A549 (cell line): ENCODE data around the gene ZDHHC1. TPM values are rescaled to one million over a fixed set of nuclear protein-coding genes. Genes with fewer than 3 reads are reported as not detected.

Experiments
- ATAC-seq, 2 experiments: fragments of 200-7000 bp in 1 of 2; fragments of >200 bp in 1 of 2; cut with Nextera tagmentation in 1 of 2; cut with Tn5 transposase in 1 of 2; 3 replicates each; pipeline versions ENCODE4 v1.8.0 to v1.9.1; 2018 to 2020; ENCODE audit warnings: mild to moderate bottlenecking in 1 of 2, moderate library complexity in 1 of 2
- CTCF ChIA-PET: fragments of 300-600 bp; sonication (Branson Sonifier 250); formaldehyde crosslinking; extraction: SDS; loops from one replicate; lab custom pipeline; 2021; ENCODE audit warnings: antibody characterized with exemption, inconsistent platforms; lab: Yijun Ruan, JAX
- POLR2A ChIA-PET: fragments of 350-600 bp; formaldehyde crosslinking; extraction: SDS; loops from one replicate; lab custom pipeline; 2021; ENCODE audit warnings: antibody characterized with exemption, inconsistent platforms; lab: Yijun Ruan, JAX
- DNase-seq, 2 experiments: peaks; one replicate each; pipeline versions ENCODE4 v3.0.0 to v3.0.0-alpha.2; 2011 to 2016; ENCODE audit warnings: low read depth in 1 of 2, low spot score in 1 of 2
- FAIRE-seq: peaks from 2 replicates; lab custom pipeline; 2011; peaks lifted over from hg19 to GRCh38; lab: Jason Lieb, UNC
- H3K27ac ChIP-seq, 2 experiments: fragments of >200 bp; sonication (Bioruptor Twin); formaldehyde crosslinking; 3 replicates each; pipeline ENCODE4 v1.5.1; 2016 to 2017
- H3K4me1 ChIP-seq: fragments of >200 bp; sonication (Bioruptor Twin); formaldehyde crosslinking; 3 replicates; pipeline ENCODE4 v1.6.1; 2016
- H3K4me2 ChIP-seq: fragments of >200 bp; sonication (Bioruptor Twin); formaldehyde crosslinking; 3 replicates; pipeline ENCODE4 v1.6.1; 2016
- H3K4me3 ChIP-seq: fragments of >200 bp; sonication (Bioruptor Twin); formaldehyde crosslinking; 3 replicates; pipeline ENCODE4 v1.5.1; 2016
- H3K9me3 ChIP-seq: fragments of >200 bp; sonication (Bioruptor Twin); formaldehyde crosslinking; 3 replicates; pipeline ENCODE4 v1.6.1; 2016
- CBX2 ChIP-seq: fragments of 200-600 bp; sonication (generic); IDR thresholded peaks from 2 replicates; pipeline ENCODE4 v1.6.1; 2016; ENCODE audit warnings: low read depth, mild to moderate bottlenecking, borderline replicate concordance
- CBX8 ChIP-seq: fragments of 200-600 bp; sonication (generic); IDR thresholded peaks from 2 replicates; pipeline ENCODE4 v1.6.1; 2016
- CHD2 ChIP-seq: fragments of 150-350 bp; IDR thresholded peaks from 2 replicates; pipeline ENCODE4 v1.6.1; 2014; ENCODE audit warnings: low read length; ENCODE audit not compliant: partially characterized antibody
- CHD4 ChIP-seq: fragments of 200-600 bp; sonication (generic); IDR thresholded peaks from 2 replicates; pipeline ENCODE4 v1.6.1; 2016; ENCODE audit warnings: antibody characterized with exemption, mild to moderate bottlenecking, borderline replicate concordance
- EHMT2 ChIP-seq: fragments of 200-600 bp; sonication (generic); IDR thresholded peaks from 2 replicates; pipeline ENCODE4 v1.6.1; 2016; ENCODE audit warnings: antibody characterized with exemption, low read depth, mild to moderate bottlenecking, moderate library complexity
- EP300 ChIP-seq, 2 experiments: fragments of >200 bp; sonication (Bioruptor Twin); formaldehyde crosslinking; IDR thresholded peaks; 2 replicates in 1 of 2; 3 replicates in 1 of 2; pipeline ENCODE4 v1.6.1; 2016 to 2017
- ESRRA ChIP-seq: fragments of 150-350 bp; IDR thresholded peaks from 2 replicates; pipeline ENCODE4 v1.6.1; 2014; ENCODE audit warnings: mild to moderate bottlenecking, low read length, borderline replicate concordance
- FOSL2 ChIP-seq, 2 experiments: fragments of 450-650 bp in 1 of 2; fragments of >200 bp in 1 of 2; sonication (Bioruptor Twin) in 1 of 2; formaldehyde crosslinking; IDR thresholded peaks; 2 replicates each; pipeline versions ENCODE4 v1.5.0 to v1.6.1; 2016 to 2020; ENCODE audit warnings: mild to moderate bottlenecking in 1 of 2, moderate library complexity in 1 of 2
- GATA3 ChIP-seq: IDR thresholded peaks from 2 replicates; pipeline ENCODE4 v1.6.1; 2012; ENCODE audit warnings: borderline replicate concordance
- HEYL ChIP-seq: fragments of 250-450 bp; sonication (Bioruptor Pico); IDR thresholded peaks from 2 replicates; pipeline ENCODE4 v1.8.0; 2021; ENCODE audit warnings: mild to moderate bottlenecking, moderate library complexity
- HOXB5 ChIP-seq: fragments of 250-450 bp; sonication (Bioruptor Pico); IDR thresholded peaks from 2 replicates; pipeline ENCODE4 v1.5.0; 2020; ENCODE audit warnings: mild to moderate bottlenecking, moderate library complexity
- KDM1A ChIP-seq: fragments of 200-600 bp; sonication (generic); IDR thresholded peaks from 2 replicates; pipeline ENCODE4 v1.6.1; 2016; ENCODE audit warnings: low read depth, mild to moderate bottlenecking
- NR3C1 ChIP-seq: fragments of >200 bp; sonication (Bioruptor Twin); formaldehyde crosslinking; IDR thresholded peaks from 3 replicates; pipeline ENCODE4 v1.6.1; 2017
- PHF8 ChIP-seq: fragments of 200-600 bp; sonication (generic); IDR thresholded peaks from 2 replicates; pipeline ENCODE4 v1.6.1; 2016; ENCODE audit warnings: low read depth, mild to moderate bottlenecking, antibody characterized with exemption, moderate library complexity, borderline replicate concordance
- POLR2AphosphoS2 ChIP-seq: conservative IDR thresholded peaks from 2 replicates; pipeline ENCODE4 v1.6.1; 2012; ENCODE audit warnings: low read length, improper control_type of control experiment, inconsistent platforms
- RAD21 ChIP-seq, 2 experiments: fragments of >200 bp in 1 of 2; sonication (Bioruptor Twin) in 1 of 2; formaldehyde crosslinking in 1 of 2; IDR thresholded peaks in 1 of 2; conservative IDR thresholded peaks in 1 of 2; 2 replicates in 1 of 2; 3 replicates in 1 of 2; pipeline ENCODE4 v1.6.1; 2012 to 2018; ENCODE audit warnings: inconsistent platforms in 1 of 2
- RARB ChIP-seq: fragments of 250-450 bp; sonication (Bioruptor Pico); IDR thresholded peaks from 2 replicates; pipeline ENCODE4 v1.8.0; 2021; ENCODE audit warnings: mild to moderate bottlenecking, moderate library complexity
- RCOR1 ChIP-seq: fragments of 150-350 bp; IDR thresholded peaks from 2 replicates; pipeline ENCODE4 v1.6.1; 2014; ENCODE audit warnings: antibody characterized with exemption, low read length, low read depth
- RNF2 ChIP-seq: fragments of 200-600 bp; sonication (generic); IDR thresholded peaks from 2 replicates; pipeline ENCODE4 v1.6.1; 2016; ENCODE audit warnings: low read depth, mild to moderate bottlenecking, antibody characterized with exemption, moderate library complexity, borderline replicate concordance
- TFCP2L1 ChIP-seq: fragments of 250-450 bp; sonication (Bioruptor Pico); IDR thresholded peaks from 2 replicates; pipeline ENCODE4 v1.5.0; 2021; ENCODE audit warnings: mild to moderate bottlenecking
- TP53 ChIP-seq: fragments of 250-450 bp; sonication (Bioruptor Pico); IDR thresholded peaks from 2 replicates; pipeline ENCODE4 v1.5.0; 2021; ENCODE audit warnings: mild to moderate bottlenecking, moderate library complexity
- ZSCAN20 ChIP-seq: fragments of 250-450 bp; sonication (Bioruptor Pico); IDR thresholded peaks from 2 replicates; pipeline ENCODE4 v1.8.0; 2022; ENCODE audit warnings: mild to moderate bottlenecking, moderate library complexity
- WGBS: methylation state at CpG from one replicate; pipeline ENCODE4 v1.1.6; 2017; ENCODE audit errors: missing lambda C conversion rate; 5-methylcytosine and 5-hydroxymethylcytosine counted together
- polyA plus RNA-seq, 4 experiments: library from polyadenylated mRNA; depleted of rRNA in 3 of 4; stranded (reverse); fragments of >200 nt; fragmentation: RNase III in 1 of 4; extraction: RNeasy Plus Mini Kit Qiagen cat#74134 plus additional on column Dnase treatment in 1 of 4; gene quantifications; 2 replicates in 3 of 4; 3 replicates in 1 of 4; pipeline ENCODE4 v1.2.3, GENCODE V29; 2011 to 2017
- TF ChIP-seq, protein P1 (sequence below): fragments of 250-450 bp; sonication (Bioruptor Pico); IDR thresholded peaks from 2 replicates; pipeline ENCODE4 v1.5.0; 2021; ENCODE audit warnings: mild to moderate bottlenecking, moderate library complexity, borderline replicate concordance
- TF ChIP-seq, protein P2 (sequence below): fragments of >200 bp; sonication (Bioruptor Twin); formaldehyde crosslinking; IDR thresholded peaks from 3 replicates; pipeline ENCODE4 v1.6.1; 2016
- TF ChIP-seq, protein P3 (sequence below): IDR thresholded peaks from 2 replicates; pipeline ENCODE4 v1.6.1; 2012; ENCODE audit warnings: low read depth, borderline replicate concordance
- TF ChIP-seq, protein P4 (sequence below): IDR thresholded peaks from 2 replicates; pipeline ENCODE4 v1.6.1; 2012

The ZDHHC1 gene
- polyA plus RNA-seq, 2 of the 4 experiments (the other 2 are of a cell fraction) = 3.5 to 5.9 TPM

GRCh38 chr16:67384778-67385510 lies 31.3 kb downstream of the ZDHHC1 start:
- ChIA-PET POLR2A (no interaction called here), CTCF (interaction anchor here (1.2 to 5.8 kb wide), 4 partner anchors 8 to 62 kb away, joined by 4 to 34 read pairs (median 14); partner anchors contain the start of genes KCTD19, LRRC36 and TPPP3)
- FAIRE-seq = no peak

DNA sequence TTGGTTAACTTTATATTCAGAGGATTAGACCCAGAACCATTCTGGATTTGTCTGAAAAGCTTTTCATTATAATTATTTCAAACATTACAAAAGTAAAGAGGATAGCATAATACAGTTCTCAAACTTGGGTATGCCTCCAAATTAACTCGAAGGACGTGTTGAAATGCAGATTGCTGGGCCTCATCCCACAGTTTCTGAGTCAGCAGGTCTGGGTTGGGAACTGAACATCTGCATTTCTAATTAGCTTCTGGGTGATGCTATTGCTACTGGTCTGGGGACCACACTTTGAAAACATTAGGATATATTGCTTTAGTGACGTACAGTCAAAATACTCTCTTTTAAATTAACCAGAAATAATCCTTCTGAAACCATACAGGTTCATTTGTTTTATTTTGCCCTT lies 33.0 kb downstream of the ZDHHC1 start:
- WGBS = 91% methylated on average over 3 of the region's 3 CpGs
- CTCF ChIA-PET = interaction anchor here (0.6 to 5.8 kb wide), 8 partner anchors 10 to 141 kb away, joined by 3 to 34 read pairs (median 4); partner anchors contain the start of gene TPPP3
- H3K4me1 ChIP-seq = no peaks in the 10 kb centered on the region
- POLR2A ChIA-PET = interaction anchor here (0.6 kb wide), 1 partner anchor 115 kb away, joined by 8 read pairs; no protein-coding TSS in a partner anchor
- H3K4me2 ChIP-seq = no peak overlapping the region
- no peaks in the 10 kb centered on the region for H3K9me3 ChIP-seq
- DNase-seq = no peak
- no peak overlapping the region for H3K27ac ChIP-seq
- ATAC-seq = no peak
- no peak for FAIRE-seq
- no peak overlapping the region for H3K4me3 ChIP-seq
- TF ChIP-seq HOXB5 (CRISPR knock-in tag) = no peak
- TF ChIP-seq RAD21 (conservative IDR thresholded peaks at IDR 0.05 in 1 of 2, IDR thresholded peaks at IDR 0.05 in 1 of 2) = no peak
- TF ChIP-seq RCOR1 = no peak
- no peak for TF ChIP-seq GATA3
- TF ChIP-seq HEYL (CRISPR knock-in tag) = no peak
- TF ChIP-seq FOSL2 (IDR thresholded peaks at IDR 0.05) = no peak
- no peak for TF ChIP-seq FOSL2 (CRISPR knock-in tag; IDR thresholded peaks at IDR 0.05)
- TF ChIP-seq, protein P1, sequence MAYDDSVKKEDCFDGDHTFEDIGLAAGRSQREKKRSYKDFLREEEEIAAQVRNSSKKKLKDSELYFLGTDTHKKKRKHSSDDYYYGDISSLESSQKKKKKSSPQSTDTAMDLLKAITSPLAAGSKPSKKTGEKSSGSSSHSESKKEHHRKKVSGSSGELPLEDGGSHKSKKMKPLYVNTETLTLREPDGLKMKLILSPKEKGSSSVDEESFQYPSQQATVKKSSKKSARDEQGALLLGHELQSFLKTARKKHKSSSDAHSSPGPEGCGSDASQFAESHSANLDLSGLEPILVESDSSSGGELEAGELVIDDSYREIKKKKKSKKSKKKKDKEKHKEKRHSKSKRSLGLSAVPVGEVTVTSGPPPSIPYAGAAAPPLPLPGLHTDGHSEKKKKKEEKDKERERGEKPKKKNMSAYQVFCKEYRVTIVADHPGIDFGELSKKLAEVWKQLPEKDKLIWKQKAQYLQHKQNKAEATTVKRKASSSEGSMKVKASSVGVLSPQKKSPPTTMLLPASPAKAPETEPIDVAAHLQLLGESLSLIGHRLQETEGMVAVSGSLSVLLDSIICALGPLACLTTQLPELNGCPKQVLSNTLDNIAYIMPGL (CRISPR knock-in tag) = no peak
- TF ChIP-seq EHMT2 = no peak
- TF ChIP-seq TP53 (CRISPR knock-in tag) = no peak
- TF ChIP-seq, all 56 proteins: peak for 0

More at GRCh38 chr16:67384778-67385510, 31.3 kb downstream of the ZDHHC1 start:
- ATAC-seq = no peak
- 82% methylated on average over 8 of the region's 8 CpGs for WGBS
- no peak overlapping the region for H3K27ac ChIP-seq
- H3K9me3 ChIP-seq = no peaks in the 10 kb centered on the region
- TF ChIP-seq CHD4 (no peak), RNF2 (no peak), GATA3 (no peak), TFCP2L1 (CRISPR knock-in tag) (no peak), NR3C1 (no peak), ZSCAN20 (CRISPR knock-in tag) (no peak), CHD2 (no peak)
- TF ChIP-seq, protein P2, sequence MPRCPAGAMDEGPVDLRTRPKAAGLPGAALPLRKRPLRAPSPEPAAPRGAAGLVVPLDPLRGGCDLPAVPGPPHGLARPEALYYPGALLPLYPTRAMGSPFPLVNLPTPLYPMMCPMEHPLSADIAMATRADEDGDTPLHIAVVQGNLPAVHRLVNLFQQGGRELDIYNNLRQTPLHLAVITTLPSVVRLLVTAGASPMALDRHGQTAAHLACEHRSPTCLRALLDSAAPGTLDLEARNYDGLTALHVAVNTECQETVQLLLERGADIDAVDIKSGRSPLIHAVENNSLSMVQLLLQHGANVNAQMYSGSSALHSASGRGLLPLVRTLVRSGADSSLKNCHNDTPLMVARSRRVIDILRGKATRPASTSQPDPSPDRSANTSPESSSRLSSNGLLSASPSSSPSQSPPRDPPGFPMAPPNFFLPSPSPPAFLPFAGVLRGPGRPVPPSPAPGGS = no peak
- TF ChIP-seq, all 56 proteins: peak for 0
- H3K4me2 ChIP-seq = no peak overlapping the region
- no peak overlapping the region for H3K4me3 ChIP-seq
- H3K4me1 ChIP-seq = no peaks in the 10 kb centered on the region
- DNase-seq = no peak

GRCh38 chr16:67378642-67379041 lies 37.6 kb downstream of the ZDHHC1 start:
- POLR2A ChIA-PET = no interaction called here
- H3K9me3 ChIP-seq = no peaks in the 10 kb centered on the region
- WGBS = 46% methylated on average over 1 of the region's 1 CpG
- no peak overlapping the region for H3K4me3 ChIP-seq
- H3K4me1 ChIP-seq = peaks cover 4% of the 10 kb centered on the region; the same call in 1 of the 3 replicates
- CTCF ChIA-PET = interaction anchor here (1.0 kb wide), 1 partner anchor 12 kb away, joined by 3 read pairs; no protein-coding TSS in a partner anchor
- H3K4me2 ChIP-seq = no peak overlapping the region
- no peak overlapping the region for H3K27ac ChIP-seq
- DNase-seq = no peak
- FAIRE-seq = no peak
- no peak for ATAC-seq
- TF ChIP-seq HOXB5 (CRISPR knock-in tag) (no peak), EP300 (IDR thresholded peaks at IDR 0.05) (no peak), CBX2 (no peak), TP53 (CRISPR knock-in tag) (no peak), NR3C1 (no peak), KDM1A (no peak), RCOR1 (no peak), ESRRA (no peak), PHF8 (no peak), GATA3 (no peak), RARB (no peak), ZSCAN20 (CRISPR knock-in tag) (no peak), FOSL2 (IDR thresholded peaks at IDR 0.05) (no peak), FOSL2 (CRISPR knock-in tag; IDR thresholded peaks at IDR 0.05) (no peak), CBX8 (no peak), POLR2AphosphoS2 (no peak)
- TF ChIP-seq, protein P2 = no peak
- TF ChIP-seq, protein P3, sequence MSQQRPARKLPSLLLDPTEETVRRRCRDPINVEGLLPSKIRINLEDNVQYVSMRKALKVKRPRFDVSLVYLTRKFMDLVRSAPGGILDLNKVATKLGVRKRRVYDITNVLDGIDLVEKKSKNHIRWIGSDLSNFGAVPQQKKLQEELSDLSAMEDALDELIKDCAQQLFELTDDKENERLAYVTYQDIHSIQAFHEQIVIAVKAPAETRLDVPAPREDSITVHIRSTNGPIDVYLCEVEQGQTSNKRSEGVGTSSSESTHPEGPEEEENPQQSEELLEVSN = no peak
- TF ChIP-seq, protein P4, sequence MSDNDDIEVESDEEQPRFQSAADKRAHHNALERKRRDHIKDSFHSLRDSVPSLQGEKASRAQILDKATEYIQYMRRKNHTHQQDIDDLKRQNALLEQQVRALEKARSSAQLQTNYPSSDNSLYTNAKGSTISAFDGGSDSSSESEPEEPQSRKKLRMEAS = no peak
